GM06990 (cell line): Measurements from ENCODE around the gene CD109.

Source experiments
- DNase-seq: peaks from one replicate; pipeline ENCODE4 v3.0.0-alpha.2; 2011; ENCODE audit not compliant: insufficient read length; ENCODE audit errors: extremely low read depth
- H3K27me3 ChIP-seq: replicated peaks from 2 replicates; pipeline ENCODE4 v1.6.0; 2011; ENCODE audit warnings: low read length; ENCODE audit not compliant: control insufficient read depth, insufficient read depth
- H3K36me3 ChIP-seq: 2 replicates; pipeline ENCODE4 v1.5.1; 2011; ENCODE audit warnings: low read length; ENCODE audit not compliant: control insufficient read depth, insufficient read depth
- H3K4me3 ChIP-seq: replicated peaks from 2 replicates; pipeline ENCODE4 v1.5.1; 2011; ENCODE audit warnings: low read depth, mild to moderate bottlenecking, control low read depth, low read length
- TF ChIP-seq, protein P1 (sequence below): IDR thresholded peaks from 2 replicates; pipeline ENCODE4 v1.5.1; 2011; ENCODE audit warnings: low read length, control low read depth, mild to moderate bottlenecking, inconsistent platforms; ENCODE audit not compliant: insufficient read depth, poor library complexity, severe bottlenecking

The CD109 gene

DNA sequence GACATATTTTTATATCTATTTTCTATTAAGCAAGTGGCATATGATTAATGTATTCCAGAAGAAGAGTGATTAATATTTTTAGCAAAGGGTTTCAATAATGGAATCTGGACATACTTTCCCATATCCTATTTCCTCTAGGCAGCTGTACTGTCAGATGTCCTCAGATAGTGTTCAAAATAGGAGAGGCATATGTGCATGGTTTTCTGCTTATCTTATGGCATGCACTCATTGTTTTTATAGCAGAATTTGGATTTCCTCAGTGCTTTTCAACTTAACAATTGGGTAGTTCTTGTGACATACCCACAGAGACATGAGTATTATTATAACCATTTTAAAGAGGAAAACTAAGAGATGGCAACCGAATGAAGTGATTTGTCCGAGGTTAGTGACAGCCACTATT is 29.6 kb upstream of the CD109 start:
- no peaks in the 10 kb centered on the region for H3K36me3 ChIP-seq
- no peak for DNase-seq
- H3K4me3 ChIP-seq = no peak overlapping the region
- H3K27me3 ChIP-seq = no peaks in the 10 kb centered on the region
- TF ChIP-seq, protein P1, sequence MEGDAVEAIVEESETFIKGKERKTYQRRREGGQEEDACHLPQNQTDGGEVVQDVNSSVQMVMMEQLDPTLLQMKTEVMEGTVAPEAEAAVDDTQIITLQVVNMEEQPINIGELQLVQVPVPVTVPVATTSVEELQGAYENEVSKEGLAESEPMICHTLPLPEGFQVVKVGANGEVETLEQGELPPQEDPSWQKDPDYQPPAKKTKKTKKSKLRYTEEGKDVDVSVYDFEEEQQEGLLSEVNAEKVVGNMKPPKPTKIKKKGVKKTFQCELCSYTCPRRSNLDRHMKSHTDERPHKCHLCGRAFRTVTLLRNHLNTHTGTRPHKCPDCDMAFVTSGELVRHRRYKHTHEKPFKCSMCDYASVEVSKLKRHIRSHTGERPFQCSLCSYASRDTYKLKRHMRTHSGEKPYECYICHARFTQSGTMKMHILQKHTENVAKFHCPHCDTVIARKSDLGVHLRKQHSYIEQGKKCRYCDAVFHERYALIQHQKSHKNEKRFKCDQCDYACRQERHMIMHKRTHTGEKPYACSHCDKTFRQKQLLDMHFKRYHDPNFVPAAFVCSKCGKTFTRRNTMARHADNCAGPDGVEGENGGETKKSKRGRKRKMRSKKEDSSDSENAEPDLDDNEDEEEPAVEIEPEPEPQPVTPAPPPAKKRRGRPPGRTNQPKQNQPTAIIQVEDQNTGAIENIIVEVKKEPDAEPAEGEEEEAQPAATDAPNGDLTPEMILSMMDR = no peak

DNA sequence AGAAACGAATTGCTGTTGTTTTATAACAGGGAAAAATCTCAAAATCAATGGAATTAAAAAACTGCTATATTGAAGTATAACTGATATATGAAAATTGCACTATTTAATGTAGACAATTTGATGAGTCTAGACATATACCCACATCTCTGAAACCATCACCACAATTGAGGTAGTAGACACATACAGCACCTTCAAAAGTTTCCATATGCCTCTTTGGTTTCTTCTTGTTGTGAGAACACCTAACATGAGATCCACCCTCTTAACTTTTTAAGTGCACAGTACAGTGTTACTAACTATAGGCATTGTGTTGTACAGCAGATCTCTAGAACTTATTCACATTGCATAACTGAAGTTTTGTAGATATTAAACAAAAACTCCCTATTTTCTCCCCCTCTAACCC is 28.2 kb upstream of the CD109 start:
- Histone ChIP-seq H3K36me3 (no peaks in the 10 kb centered on the region), H3K27me3 (no peaks in the 10 kb centered on the region)
- TF ChIP-seq, protein P1 = no peak

DNA sequence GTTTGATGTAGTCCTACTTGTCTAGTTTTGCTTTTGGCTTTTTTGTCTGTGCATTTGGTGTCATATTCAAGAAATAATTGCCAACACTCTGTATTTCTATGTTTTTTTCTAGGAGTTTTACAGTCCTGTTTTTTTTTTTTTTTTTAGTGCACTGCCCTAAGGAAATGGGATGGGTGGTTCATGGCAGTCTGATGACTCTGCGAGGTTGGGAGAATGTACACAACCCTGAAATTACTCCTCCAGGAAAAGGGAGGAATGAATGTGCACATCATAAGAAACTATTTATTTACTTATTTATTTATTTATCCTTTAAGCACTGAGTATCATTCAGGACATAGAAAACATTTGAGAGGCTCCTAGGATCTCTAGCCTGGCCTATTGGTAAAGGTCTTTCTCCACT is 27.0 kb upstream of the CD109 start:
- TF ChIP-seq, protein P1 = no peak
- no peak for DNase-seq
- H3K36me3 ChIP-seq = no peaks in the 10 kb centered on the region

More for the DNA sequence above, 28.2 kb upstream of the CD109 start:
- DNase-seq = no peak
- H3K4me3 ChIP-seq = no peak overlapping the region

DNA sequence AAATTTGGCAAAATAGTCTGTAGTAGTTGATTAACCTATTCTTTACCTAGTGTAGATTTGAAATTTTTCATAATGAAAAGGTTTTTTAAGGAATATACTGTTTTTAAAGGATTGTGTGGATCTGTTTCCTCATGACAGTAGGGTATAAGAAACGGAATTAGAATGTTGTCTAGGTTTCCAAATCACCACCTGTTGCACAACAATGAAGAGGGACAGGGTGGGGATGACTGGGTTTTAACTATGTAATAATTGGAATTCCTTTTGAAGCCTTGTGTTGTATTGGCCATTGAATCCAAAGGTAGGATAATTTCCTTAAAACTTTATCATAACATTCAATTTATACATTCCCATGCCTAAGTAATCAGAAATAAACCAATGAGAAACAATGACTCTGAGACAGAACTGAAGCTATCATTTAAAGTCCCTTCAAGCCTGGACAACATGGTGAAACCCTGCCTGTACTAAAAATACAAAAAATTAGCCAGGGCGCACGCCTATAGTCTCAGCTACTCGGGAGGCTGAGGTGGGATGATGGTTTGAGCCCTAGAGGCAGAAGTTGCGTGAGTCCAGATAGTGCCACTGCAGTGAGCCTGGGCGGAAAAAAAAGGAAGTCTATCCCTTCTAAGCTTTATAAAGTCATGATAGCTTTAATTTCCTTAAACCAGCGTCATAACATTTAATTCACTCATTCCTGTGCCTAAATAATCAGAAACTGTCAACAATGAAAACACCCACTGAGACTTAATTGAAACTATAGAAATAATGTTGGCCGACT is 23.9 kb upstream of the CD109 start:
- H3K4me3 ChIP-seq = no peak overlapping the region
- H3K36me3 ChIP-seq = no peaks in the 10 kb centered on the region
- H3K27me3 ChIP-seq = no peaks in the 10 kb centered on the region
- TF ChIP-seq, protein P1 = no peak
- DNase-seq = no peak

More for the DNA sequence above, 27.0 kb upstream of the CD109 start:
- Histone ChIP-seq H3K4me3 (no peak overlapping the region), H3K27me3 (no peaks in the 10 kb centered on the region)

DNA sequence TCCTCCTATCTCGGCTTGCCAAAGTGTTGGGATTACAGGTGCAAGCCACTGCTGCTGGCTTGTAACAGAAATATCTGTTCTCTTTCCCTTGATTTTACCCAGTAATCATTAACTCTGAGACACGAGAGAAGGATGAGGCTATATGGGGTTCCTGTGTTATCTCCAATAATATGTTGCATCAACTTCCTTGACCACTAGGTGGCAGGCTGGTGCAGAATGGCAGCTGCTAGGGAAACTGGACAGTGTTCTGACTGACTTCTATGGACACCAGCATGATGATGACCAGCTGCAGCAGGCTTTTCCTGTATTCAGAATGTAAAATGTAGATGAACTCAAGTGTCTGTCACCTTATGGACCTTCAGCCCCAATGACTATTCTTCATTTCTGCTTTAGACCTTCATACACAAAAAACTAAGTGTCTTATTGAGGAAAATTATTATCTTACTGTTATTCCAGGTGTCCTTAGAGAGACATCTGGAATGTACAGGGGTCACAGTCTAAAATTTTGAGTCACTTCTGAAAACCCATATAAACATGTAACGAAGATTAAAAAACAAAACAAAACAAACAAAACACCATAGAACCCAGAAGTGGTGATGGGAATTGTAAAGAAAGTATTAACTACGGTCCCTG is 20.4 kb upstream of the CD109 start:
- no peak for DNase-seq
- H3K27me3 ChIP-seq = no peaks in the 10 kb centered on the region

More for the DNA sequence above, 20.4 kb upstream of the CD109 start:
- no peaks in the 10 kb centered on the region for H3K36me3 ChIP-seq
- TF ChIP-seq, protein P1 = peak; percentile 88
- H3K4me3 ChIP-seq = no peak overlapping the region
